HG02885 (cell line): Measurements from ENCODE around the gene CADPS.

Source experiments
- ATAC-seq: cut with Tn5 transposase; IDR thresholded peaks from one replicate; pipeline ENCODE4 v1.9.1; 2021; ENCODE audit warnings: mild to moderate bottlenecking; ENCODE audit not compliant: unreplicated experiment, poor library complexity

CADPS gene

DNA sequence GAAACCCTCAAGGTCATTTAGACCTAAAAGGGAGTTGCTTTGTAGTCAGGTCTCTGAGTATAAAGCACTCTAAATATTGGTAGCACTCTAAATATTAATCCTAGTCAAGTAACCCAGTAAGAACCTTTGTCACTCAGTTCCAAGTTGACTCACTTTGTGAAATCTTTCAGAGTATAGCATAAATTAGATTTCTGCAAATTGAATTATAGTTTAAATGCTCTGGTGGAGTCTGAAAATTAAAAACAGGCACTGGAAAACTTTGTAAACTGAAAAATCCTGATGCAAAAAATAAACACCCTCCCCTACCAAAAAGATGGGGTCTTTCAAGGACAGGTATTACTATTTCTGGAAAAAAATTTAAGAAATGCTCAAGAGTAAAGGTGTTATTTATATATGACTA, 305.6 kb downstream of the CADPS start:
- no peak for ATAC-seq

DNA sequence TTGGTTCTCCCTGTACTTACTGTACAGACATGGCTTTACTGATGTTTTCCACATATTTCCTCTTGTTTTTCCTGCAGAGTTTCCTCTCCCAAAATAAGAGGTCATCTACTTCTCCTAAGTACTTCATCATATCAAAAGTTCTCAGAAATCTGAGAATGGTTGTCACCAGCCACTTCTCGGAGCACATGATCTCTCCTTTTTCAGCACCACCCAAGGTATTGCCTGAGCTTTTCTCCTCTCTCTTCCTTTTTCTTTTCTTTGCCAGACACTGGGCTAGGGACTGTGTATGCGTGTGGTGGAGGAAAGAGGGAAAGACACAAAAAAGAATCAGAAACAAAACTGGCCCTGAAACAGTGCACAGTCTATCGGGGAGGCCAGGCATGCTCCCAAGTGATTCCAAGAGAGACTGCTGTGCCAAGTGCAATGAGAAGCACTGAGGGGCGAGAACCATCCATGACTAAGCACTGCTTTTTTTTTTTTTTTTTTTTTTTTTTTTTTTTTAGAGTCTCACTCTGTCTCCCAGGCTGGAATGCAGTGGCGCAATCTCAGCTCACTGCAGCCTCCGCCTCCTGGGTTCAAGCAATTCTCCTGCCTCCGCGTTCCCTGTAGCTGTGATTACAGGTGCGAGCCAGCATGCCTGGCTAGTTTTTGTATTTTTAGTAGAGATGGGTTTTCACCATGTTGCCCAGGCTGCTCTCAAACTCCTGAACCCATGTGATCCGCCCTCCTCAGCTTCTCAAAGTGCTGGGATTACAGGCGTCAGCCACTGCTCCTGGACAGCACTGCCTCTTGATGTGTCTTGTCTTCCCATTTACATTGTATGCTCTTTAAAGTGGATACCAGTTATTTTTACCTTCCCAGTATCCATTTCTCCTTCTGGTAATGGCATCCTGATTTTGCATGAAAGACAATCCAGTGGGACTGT, 307.9 kb downstream of the CADPS start:
- ATAC-seq = no peak

- ATAC-seq = no peak
Measured at GRCh38 chr3:62566022-62566557, 309.1 kb downstream of the CADPS start.

GRCh38 chr3:62562596-62562995, 312.6 kb downstream of the CADPS start:
- ATAC-seq = no peak

- no peak for ATAC-seq
Measured at GRCh38 chr3:62562017-62562416, 313.2 kb downstream of the CADPS start.

- no peak for ATAC-seq
Measured at GRCh38 chr3:62559831-62560445, 315.3 kb downstream of the CADPS start.

DNA sequence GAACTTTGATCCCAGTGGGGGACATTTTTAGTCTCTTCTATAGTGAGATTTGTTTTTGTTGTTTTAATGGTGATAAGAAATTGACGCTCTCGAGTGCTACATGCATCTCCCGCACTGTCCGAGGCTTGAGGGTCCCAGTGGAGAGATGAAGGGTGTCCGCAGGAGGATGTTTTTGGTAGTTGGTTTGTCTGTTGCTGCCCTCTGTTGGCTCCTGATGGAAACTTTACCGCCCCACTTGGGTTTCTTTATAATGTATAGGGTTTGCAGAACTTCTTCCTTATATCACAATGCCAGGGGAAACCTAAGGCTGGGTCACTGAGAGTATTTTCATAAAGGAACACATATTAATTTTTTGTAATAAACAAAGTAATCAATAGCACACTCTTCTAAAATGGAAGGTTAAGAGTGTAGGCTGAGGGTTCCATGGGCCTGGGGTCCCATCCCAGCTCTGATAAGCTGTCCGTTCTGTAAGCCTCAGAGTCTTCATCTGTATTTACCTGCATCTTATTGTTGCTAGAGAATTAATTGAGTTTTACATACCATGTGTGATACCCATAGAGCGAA, 316.6 kb downstream of the CADPS start:
- ATAC-seq = no peak

DNA sequence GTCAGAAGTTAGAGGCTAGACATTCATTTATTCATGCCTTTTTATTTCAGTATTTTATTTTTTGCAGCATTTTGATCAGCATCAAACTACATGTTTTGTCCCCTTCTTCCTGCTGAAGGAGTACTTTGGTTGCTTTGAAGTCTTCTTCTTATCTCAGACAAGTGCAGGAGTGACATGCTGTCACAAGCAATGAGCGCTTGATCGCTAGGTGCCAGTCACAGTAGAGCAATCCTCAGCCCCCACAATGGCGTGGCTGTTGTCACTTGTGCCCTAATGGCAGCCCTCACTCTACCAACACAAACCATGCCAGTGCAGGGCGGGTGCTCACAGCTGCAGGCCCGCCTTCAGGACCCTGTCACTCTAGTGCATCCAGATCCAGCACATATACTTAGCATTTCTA, 317.2 kb downstream of the CADPS start:
- ATAC-seq = no peak

GRCh38 chr3:62557450-62557849, 317.8 kb downstream of the CADPS start:
- no peak for ATAC-seq

DNA sequence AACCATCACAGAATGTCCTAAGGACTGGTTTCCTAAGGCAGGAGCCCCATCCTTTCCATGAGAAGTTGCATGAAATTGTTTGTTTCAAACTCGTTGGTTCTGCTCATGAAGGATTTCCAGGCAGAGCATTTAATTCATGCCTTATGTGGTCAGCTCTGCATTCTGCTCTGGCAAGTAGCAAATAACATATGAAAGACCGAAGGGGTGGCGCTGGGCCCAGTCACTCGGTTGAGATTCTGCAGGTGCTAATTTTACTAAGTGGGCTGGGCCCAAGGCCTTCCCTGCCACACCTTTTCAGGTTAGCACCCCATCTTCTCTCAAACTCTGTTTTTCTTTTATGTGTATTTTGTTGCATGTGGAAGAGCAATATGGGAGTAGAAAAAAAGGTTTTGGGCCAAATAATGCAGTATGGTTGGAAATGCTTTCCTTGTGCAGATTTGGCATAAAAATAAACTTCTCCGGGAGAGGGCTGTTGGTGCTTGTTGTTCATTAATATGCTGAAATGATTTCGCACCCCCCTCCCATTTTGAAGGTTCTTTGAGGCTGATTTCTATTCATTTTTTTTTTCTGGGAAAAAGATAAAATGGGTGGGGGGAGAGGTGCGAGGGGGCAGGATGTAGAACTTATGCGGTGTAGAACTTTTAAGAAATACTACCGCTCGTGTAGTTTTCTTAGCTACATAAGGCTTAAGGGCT, 318.9 kb downstream of the CADPS start:
- ATAC-seq = no peak

GRCh38 chr3:62554264-62554799, 320.9 kb downstream of the CADPS start:
- no peak for ATAC-seq

DNA sequence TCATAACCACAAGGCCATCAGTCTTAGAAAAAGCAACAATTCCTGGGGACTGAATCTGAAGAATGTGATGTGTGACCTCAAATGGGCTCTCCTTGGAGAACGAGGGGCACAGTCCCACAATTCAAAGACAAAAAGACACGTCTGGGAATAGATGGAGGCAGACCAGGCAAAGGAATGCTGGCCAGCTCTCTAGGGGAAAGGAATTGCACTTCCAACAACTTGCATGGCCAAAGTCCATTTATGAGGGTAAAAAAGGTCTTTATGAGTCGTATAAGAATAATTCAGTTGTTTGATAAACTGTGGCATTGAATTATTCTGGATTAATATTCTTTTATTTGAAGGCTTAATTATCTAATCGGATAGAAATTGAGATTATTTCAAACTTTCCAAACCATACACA, 321.4 kb downstream of the CADPS start:
- ATAC-seq = no peak

- ATAC-seq = no peak
Measured at GRCh38 chr3:62551556-62551955, 323.7 kb downstream of the CADPS start.

DNA sequence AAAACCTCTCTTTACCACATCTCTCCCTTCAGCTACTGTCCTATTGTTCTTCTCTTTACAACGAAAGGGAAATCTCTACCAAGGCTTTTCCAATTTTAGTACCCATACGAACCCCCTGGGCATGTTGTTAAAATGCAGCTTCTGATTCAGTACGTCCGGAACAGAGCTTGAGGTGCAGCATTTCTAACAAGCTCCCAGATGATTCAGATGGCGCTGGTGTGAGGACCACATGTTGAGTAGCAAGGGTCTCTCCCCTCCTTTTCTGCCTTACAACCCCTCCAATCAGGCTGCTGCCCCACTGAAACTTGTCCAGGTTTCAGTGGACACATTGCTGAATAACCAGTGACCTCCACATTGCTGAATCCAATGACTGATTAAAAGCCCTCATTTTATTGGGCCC, 324.8 kb downstream of the CADPS start:
- no peak for ATAC-seq

DNA sequence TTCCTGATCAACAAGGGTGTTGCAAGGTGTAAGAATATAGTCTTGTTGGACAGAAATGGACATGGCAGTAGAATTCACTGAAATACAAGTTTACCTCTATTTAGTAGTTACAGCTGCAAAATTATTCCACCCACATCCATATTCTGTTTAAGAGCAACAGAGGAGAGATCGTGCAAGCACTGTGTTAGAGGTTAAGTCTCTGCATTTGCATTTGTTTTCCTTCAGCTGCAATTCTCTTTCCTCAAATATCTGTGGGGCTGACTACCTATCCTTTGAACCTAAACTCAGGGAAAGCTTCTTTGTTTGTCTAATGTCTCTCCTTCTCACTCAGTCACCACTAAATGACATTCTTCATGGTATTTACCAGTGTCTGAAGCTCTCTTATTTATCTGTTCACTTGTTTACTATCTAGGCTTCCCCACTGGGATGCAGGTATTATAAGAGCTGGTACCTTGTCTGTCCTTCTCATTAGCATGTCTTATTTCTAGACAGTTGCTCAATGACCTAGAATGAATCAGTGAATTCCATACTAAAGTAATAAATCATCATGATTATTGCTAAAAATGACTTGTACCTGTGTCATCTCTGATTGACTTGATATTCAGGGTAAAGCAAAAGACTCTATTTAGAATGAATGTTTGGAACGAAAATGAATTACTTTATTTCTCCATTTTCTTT, 326.5 kb downstream of the CADPS start:
- no peak for ATAC-seq

GRCh38 chr3:62546266-62546665, 328.9 kb downstream of the CADPS start:
- ATAC-seq = no peak

- ATAC-seq = no peak
Measured at GRCh38 chr3:62542185-62542584, 333.0 kb downstream of the CADPS start.

- no peak for ATAC-seq
Measured at GRCh38 chr3:62539762-62540161, 335.5 kb downstream of the CADPS start.

DNA sequence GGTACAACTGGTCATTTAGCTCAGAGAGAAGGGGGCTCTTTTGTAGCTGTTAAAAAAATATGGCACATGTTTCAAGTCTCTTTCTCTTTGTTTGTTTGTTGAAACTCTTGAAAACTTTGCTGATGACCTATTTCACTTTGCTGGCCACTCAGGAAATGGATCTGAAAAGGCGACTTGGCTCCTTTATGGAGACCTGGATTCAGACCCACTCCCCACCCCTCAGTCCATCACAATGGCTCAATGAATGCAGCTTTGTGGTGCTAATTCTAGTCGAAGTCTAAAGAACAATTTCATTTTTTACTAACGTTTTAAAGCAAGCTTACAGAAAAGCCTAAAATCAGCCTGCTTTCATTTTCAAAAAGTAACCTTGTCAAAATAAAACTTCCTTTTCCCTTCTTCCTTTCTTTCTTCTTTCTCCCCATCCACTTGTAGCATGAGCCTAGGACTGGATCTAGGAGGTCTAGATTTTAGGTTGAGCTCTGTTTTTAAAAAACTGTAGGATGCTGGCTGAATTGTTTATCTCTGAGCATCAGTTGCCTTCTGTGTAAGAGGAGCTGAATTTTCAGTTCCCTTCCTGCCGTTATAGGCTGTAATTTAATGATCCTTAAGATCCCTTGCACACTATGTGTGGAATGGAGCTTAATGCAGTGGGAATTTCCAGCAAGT, 336.4 kb downstream of the CADPS start:
- ATAC-seq = no peak
